Measurements from ENCODE around the gene ESR1. TPM values are rescaled to one million over a fixed set of nuclear protein-coding genes. Genes with fewer than 3 reads are reported as not detected.

ESR1 gene
- total and polyA plus RNA-seq, 9 of the 15 experiments (the other 6 are each of a cell fraction or from before 2014, with no cell fraction given): 0.03 to 0.27 (median 0.08) TPM; not detected in 1

- H3K27me3 ChIP-seq (ENCODE audit: control insufficient read depth in 2 of 2, insufficient read depth in 2 of 2, low read length in 2 of 2): peaks cover 0 to 8% of the 10 kb centered on the region in 2 experiments; a peak in 2 of 5 replicates
- H3K9me3 ChIP-seq (replicated peaks; ENCODE audit: control insufficient read depth, insufficient read depth, low read depth, low read length): no peaks in the 10 kb centered on the region
- H3K27ac ChIP-seq (ENCODE audit: extremely low read depth, low read depth, low read length): no peak overlapping the region
- intact Hi-C loops (cut with micrococcal nuclease): loop anchor here (5.0 kb wide), 2 partner anchors 144 to 446 kb away; no protein-coding TSS in a partner anchor
- no peaks in the 10 kb centered on the region for H4K20me1 ChIP-seq (replicated peaks; ENCODE audit: control insufficient read depth, insufficient read depth, low read length)
- ChIA-PET CTCF (ENCODE audit: low intra/inter-chr PET ratio) (no interaction called here), POLR2A (interaction anchor here (0.6 kb wide), 1 partner anchor 25 kb away, joined by 3 read pairs; no protein-coding TSS in a partner anchor)
- H2AFZ ChIP-seq (ENCODE audit: low read depth, low read length): no peak overlapping the region
- no TSS peak for BruUV-seq (replicated peaks)
- DNase-seq (ENCODE audit: extremely low read depth in 1 of 4, low spot score in 3 of 4) (no peak), ATAC-seq (no peak), FAIRE-seq (no peak)
- H3K9me1 ChIP-seq (ENCODE audit: control insufficient read depth, insufficient read depth, low read length): no peaks in the 10 kb centered on the region
- in situ Hi-C loops (cut with MboI): no loop called here
- no peak overlapping the region for H3K4me2 ChIP-seq (ENCODE audit: insufficient read depth, low read length)
- H3K36me3 ChIP-seq (ENCODE audit: control insufficient read depth, insufficient read depth, low read length): no peaks in the 10 kb centered on the region
- no peaks in the 10 kb centered on the region for H3K79me2 ChIP-seq (ENCODE audit: control insufficient read depth, insufficient read depth, low read length)
- no peak overlapping the region for H3K4me3 ChIP-seq
- no peak for TF ChIP-seq CBFB (CRISPR knock-in tag; IDR thresholded peaks at IDR 0.05)
- no peak for TF ChIP-seq THRA (IDR thresholded peaks at IDR 0.05)
- no peak for TF ChIP-seq RHOXF2B (CRISPR knock-in tag; conservative IDR thresholded peaks at IDR 0.05)
- no peak for TF ChIP-seq NONO (IDR thresholded peaks at IDR 0.05; ENCODE audit: low read depth in 2 of 2, low read length in 1 of 2)
- TF ChIP-seq SNIP1 (IDR thresholded peaks at IDR 0.05; ENCODE audit: low read depth): no peak
- no peak for TF ChIP-seq SAFB (IDR thresholded peaks at IDR 0.05; ENCODE audit: borderline replicate concordance, low read depth, low read length)
- TF ChIP-seq ZEB2 (IDR thresholded peaks at IDR 0.05): no peak
- no peak for TF ChIP-seq RFX7 (CRISPR knock-in tag; IDR thresholded peaks at IDR 0.05)
- TF ChIP-seq ZBTB1 (CRISPR knock-in tag; IDR thresholded peaks at IDR 0.05; ENCODE audit: borderline replicate concordance, low read depth): no peak
- 0% methylated on average over 3 of the region's 3 CpGs for WGBS (ENCODE audit: insufficient coverage, low coverage, missing lambda C conversion rate)
- no peaks in the 10 kb centered on the region for H3K4me1 ChIP-seq (replicated peaks in 1 of 2; ENCODE audit: control insufficient read depth in 2 of 2, insufficient read depth in 2 of 2, low read length in 2 of 2)
- no peak overlapping the region for H3K9ac ChIP-seq (ENCODE audit: insufficient read depth in 1 of 2, low read depth in 2 of 2, low read length in 2 of 2)
Observed at GRCh38 chr6:152123076-152123475, 315.6 kb downstream of the ESR1 start.
